ENCODE measurements around the gene IL6R.

IL6R gene

GRCh38 chr1:154404511-154404931 is 622 bp upstream of the IL6R start:
- in situ Hi-C loops (cut with HindIII; ENCODE audit: low pct_ligation_motif_present, low pct_unique_long_range_greater_than_20kb, low sequenced_read_pairs) = no loop called here
- DNase-seq = no peak

GRCh38 chr1:154405747-154406571 is 816 bp downstream of the IL6R start:
- in situ Hi-C loops (cut with HindIII; ENCODE audit: low pct_ligation_motif_present, low pct_unique_long_range_greater_than_20kb, low sequenced_read_pairs) = no loop called here
- peak; percentile 54 for DNase-seq

GRCh38 chr1:154406572-154406879 is 1.4 kb downstream of the IL6R start:
- no peak for DNase-seq

GRCh38 chr1:154406886-154407197 is 1.7 kb downstream of the IL6R start:
- DNase-seq = no peak
- in situ Hi-C loops (cut with HindIII; ENCODE audit: low pct_ligation_motif_present, low pct_unique_long_range_greater_than_20kb, low sequenced_read_pairs) = no loop called here

More at GRCh38 chr1:154406572-154406879, 1.4 kb downstream of the IL6R start:
- in situ Hi-C loops (cut with HindIII; ENCODE audit: low pct_ligation_motif_present, low pct_unique_long_range_greater_than_20kb, low sequenced_read_pairs) = no loop called here

- in situ Hi-C loops (cut with HindIII; ENCODE audit: low pct_ligation_motif_present, low pct_unique_long_range_greater_than_20kb, low sequenced_read_pairs) = no loop called here
- no peak for DNase-seq
Observed at GRCh38 chr1:154407198-154408091, 2.3 kb downstream of the IL6R start.

- no peak for DNase-seq
- in situ Hi-C loops (cut with HindIII; ENCODE audit: low pct_ligation_motif_present, low pct_unique_long_range_greater_than_20kb, low sequenced_read_pairs) = no loop called here
Observed at GRCh38 chr1:154408174-154408777, 3.1 kb downstream of the IL6R start.

GRCh38 chr1:154410185-154410827 is 5.2 kb downstream of the IL6R start:
- in situ Hi-C loops (cut with HindIII; ENCODE audit: low pct_ligation_motif_present, low pct_unique_long_range_greater_than_20kb, low sequenced_read_pairs) = no loop called here
- no peak for DNase-seq

GRCh38 chr1:154411525-154411924 is 6.4 kb downstream of the IL6R start:
- in situ Hi-C loops (cut with HindIII; ENCODE audit: low pct_ligation_motif_present, low pct_unique_long_range_greater_than_20kb, low sequenced_read_pairs) = no loop called here
- no peak for DNase-seq

- no peak for DNase-seq
- in situ Hi-C loops (cut with HindIII; ENCODE audit: low pct_ligation_motif_present, low pct_unique_long_range_greater_than_20kb, low sequenced_read_pairs) = no loop called here
Observed at GRCh38 chr1:154413177-154413783, 8.1 kb downstream of the IL6R start.

- in situ Hi-C loops (cut with HindIII; ENCODE audit: low pct_ligation_motif_present, low pct_unique_long_range_greater_than_20kb, low sequenced_read_pairs) = no loop called here
- DNase-seq = no peak
Observed at GRCh38 chr1:154414606-154415005, 9.5 kb downstream of the IL6R start.

GRCh38 chr1:154416471-154417337 is 11.6 kb downstream of the IL6R start:
- in situ Hi-C loops (cut with HindIII; ENCODE audit: low pct_ligation_motif_present, low pct_unique_long_range_greater_than_20kb, low sequenced_read_pairs) = no loop called here
- DNase-seq = no peak

GRCh38 chr1:154417338-154417608 is 12.1 kb downstream of the IL6R start:
- in situ Hi-C loops (cut with HindIII; ENCODE audit: low pct_ligation_motif_present, low pct_unique_long_range_greater_than_20kb, low sequenced_read_pairs) = no loop called here
- no peak for DNase-seq

- DNase-seq = no peak
- in situ Hi-C loops (cut with HindIII; ENCODE audit: low pct_ligation_motif_present, low pct_unique_long_range_greater_than_20kb, low sequenced_read_pairs) = no loop called here
Observed at GRCh38 chr1:154418062-154418921, 13.1 kb downstream of the IL6R start.

- DNase-seq = no peak
- in situ Hi-C loops (cut with HindIII; ENCODE audit: low pct_ligation_motif_present, low pct_unique_long_range_greater_than_20kb, low sequenced_read_pairs) = no loop called here
Observed at GRCh38 chr1:154418923-154419619, 13.9 kb downstream of the IL6R start.

GRCh38 chr1:154419620-154420571 is 14.8 kb downstream of the IL6R start:
- in situ Hi-C loops (cut with HindIII; ENCODE audit: low pct_ligation_motif_present, low pct_unique_long_range_greater_than_20kb, low sequenced_read_pairs) = no loop called here
- DNase-seq = peak; percentile 87
